NOMO-1 (cell line): ENCODE measurements around the gene IBA57.
A peak's percentile ranks its signal among the peaks of the same experiment; 100 is the strongest.
"Not testable (repeated sequence)": the region's sequence is repeated elsewhere in the genome, so short reads cannot be mapped to it uniquely, and the experiment has no call there.

Experiments used
- DNase-seq, 2 experiments: peaks; one replicate each; lab custom pipeline; 2025; ENCODE audit not compliant: unreplicated experiment in 2 of 2; lab: John Stamatoyannopoulos, UW

The IBA57 gene

DNA sequence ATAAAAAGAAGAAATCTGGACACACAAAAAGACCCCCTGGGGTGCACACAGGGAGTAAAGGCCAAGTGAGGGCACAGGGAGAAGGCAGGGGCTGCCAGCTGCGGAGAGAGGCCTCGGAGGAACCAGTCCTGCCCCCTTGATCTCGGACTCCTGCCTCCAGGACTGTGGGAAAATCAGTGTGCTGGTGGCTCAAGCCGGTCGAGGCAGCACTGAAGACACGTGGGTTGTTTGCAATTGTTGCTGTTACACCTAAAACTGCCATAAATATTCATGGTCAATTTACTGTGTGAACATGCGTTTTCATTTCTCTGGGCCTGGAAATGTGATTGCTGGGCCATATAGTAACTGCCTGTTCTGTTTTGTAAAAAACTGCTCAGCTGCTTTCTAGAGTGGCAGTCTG, 18.5 kb downstream of the IBA57 start:
- DNase-seq = no peak

DNA sequence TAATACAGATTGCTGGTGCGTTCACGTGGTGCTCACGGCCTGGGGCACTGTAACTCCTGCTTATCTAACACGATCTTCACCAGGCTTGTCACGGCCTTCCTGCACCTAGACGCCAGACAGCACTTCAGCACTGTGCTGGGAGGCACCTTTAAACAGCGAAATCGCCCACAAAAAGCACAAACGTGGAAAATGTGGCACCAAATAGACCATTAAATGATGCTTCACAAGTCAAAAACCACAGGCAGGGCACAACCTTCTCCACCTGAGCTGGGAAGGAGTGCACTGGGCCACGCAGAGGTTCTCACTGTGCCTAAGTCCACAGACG, 20.0 kb downstream of the IBA57 start:
- no peak for DNase-seq

GRCh38 chr1:228188249-228188648, 22.6 kb downstream of the IBA57 start:
- DNase-seq = not testable (repeated sequence)

GRCh38 chr1:228190182-228190581, 24.6 kb downstream of the IBA57 start:
- no peak for DNase-seq

DNA sequence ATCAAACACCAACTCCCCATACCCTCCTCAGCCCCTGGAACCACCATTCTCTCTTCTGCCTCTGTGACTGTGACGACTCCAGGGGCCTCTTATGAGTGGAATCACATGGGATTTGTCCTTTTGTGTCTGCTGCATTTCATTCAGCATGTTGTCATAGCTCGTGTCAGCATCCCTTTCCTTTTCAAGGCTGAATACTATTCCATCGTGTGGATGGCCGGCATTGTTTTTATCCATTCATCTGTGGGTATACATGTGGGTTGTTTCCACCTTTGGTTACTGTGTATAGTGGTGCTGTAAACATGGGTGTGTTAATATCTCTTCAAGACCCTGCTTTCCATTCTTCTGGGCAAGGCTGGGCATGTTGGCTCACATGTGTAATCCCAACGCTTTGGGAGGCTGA, 25.2 kb downstream of the IBA57 start:
- no peak for DNase-seq

DNA sequence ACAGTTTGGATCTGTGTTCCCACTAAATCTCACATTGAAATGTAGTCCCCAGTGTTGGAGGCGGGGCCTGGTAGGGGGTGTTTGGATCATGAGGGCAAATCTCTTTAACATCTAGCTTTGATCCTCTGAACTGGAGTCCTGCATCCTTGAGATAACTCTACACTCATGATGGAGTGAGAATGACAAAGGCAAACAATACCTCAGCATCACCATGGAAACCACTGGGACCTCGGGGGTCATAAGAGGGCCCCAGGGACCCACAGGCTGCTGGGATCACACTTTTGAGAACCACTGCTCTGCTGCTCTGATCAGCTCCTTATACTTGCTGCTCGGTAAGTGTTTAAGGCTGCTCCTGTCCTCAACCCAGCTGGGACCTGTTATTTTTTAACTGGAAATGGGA, 28.8 kb downstream of the IBA57 start:
- no peak for DNase-seq

- no peak for DNase-seq
Measured at GRCh38 chr1:228194921-228195812, 29.6 kb downstream of the IBA57 start.

DNA sequence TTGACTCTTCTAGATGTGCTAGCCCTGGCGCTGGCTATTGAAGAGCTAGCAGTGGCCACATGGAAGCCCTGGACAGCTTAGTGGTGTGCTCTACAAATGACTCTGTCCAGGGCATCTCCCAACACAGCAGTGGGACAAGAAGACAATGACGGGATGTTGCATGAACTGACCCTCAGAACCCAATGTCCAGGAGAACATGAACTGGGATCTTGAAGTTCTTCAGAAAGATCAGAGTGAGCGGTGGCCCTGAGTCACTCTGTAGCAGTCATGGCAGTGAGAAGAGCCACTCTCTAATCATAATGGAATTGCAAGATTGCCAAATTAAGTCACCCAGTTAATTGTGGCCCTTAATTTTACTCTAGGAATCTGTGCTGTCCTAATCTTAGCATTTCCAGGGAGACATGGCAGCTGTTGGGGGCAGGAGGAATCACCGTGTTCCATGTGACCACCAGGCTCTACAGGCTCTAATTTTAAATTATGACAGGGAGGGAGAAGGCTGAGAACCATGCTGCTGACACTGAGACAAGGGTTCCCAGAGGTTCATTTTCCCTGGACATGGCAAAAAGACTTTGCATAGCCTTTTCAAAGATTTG, 32.0 kb downstream of the IBA57 start:
- no peak for DNase-seq

DNA sequence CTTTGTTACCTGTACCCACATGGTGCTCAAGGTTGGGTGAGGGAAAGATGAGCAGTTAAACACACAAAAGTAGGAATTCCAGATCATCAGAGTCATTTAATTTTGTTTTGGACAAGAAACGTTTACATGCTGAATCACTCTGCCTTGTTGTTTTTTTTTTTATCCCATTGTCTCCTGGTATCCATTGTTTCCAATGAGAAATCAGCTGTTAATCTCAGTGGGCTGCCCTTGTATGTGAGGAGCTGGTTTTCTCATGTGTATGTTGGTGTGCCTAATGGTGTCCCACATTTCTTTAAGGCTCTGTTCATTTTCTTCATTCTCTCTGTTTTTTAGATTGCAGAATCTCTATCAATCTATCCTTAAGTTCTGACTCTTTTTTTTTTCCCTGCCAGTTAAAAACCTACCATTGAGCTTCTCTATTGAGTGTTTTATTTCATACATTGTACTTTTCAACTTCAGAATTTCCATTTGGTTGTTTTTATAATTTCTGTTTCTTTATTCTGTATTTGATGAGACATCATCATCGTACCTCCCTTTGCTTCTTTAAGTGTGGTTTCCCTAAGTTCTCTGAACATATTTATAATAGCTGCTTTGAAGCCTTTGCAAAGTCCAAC, 33.5 kb downstream of the IBA57 start:
- DNase-seq = no peak

GRCh38 chr1:228204958-228205357, 39.4 kb downstream of the IBA57 start:
- peak in 1 of 2 experiments; percentile 1 for DNase-seq

GRCh38 chr1:228205526-228206436, 40.2 kb downstream of the IBA57 start:
- DNase-seq = no peak

DNA sequence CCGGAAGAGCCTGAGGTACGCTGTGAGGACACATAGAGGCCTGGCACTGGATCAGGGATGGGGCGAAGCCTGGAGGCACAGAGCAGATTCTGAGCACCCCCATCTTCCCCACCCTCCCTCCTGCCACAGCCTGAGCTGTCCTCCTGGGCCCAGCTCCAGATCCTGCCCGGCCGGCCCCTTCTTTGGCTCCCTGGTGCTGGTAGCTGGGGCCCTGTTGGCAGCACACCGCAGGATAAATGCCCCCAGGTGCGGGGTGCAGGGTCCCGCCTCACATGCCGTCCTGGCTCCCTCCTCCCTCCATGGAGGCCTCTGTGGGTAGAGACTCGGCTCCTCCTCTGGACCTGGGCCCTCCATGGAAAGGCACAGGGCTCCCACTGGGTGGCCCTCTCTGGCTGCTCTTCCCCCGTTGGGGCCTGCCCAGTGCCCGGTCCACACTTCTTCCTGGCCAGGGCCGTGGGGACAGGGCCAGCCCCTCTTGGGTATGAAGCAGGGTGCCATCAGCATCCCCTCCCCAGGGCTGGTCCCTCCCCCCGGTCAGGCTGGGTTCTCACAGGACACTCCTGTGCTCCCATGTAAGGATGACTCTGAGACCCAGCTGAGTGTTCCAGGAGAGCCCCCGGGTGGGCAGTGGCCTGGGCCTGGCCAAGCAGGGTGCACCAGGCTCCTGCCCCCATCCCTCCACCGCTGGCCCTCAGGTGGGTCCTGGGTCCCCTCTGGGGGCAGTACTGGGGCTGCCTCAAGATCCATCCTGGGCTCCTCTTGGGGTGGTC, 41.2 kb downstream of the IBA57 start:
- no peak for DNase-seq

DNA sequence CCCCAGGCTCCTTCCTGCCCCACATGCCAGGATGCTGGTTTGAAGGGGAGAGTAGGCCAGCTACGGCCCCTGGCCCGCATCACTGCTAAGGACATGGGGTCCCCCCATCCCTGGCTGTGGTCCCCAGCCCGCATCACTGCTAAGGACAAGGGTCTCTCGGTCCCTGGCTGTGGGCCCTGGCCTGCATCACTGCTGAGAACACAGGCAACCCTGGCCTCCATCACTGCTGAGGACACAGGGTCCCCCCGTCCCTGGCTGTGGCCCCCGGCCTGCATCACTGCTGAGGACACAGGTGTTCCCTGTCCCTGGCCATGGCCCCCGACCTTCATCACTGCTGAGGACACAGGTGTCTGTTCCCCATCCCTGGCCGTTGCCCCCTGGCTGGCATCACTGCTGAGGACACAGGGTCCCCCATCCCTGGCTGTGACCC, 41.8 kb downstream of the IBA57 start:
- no peak for DNase-seq

DNA sequence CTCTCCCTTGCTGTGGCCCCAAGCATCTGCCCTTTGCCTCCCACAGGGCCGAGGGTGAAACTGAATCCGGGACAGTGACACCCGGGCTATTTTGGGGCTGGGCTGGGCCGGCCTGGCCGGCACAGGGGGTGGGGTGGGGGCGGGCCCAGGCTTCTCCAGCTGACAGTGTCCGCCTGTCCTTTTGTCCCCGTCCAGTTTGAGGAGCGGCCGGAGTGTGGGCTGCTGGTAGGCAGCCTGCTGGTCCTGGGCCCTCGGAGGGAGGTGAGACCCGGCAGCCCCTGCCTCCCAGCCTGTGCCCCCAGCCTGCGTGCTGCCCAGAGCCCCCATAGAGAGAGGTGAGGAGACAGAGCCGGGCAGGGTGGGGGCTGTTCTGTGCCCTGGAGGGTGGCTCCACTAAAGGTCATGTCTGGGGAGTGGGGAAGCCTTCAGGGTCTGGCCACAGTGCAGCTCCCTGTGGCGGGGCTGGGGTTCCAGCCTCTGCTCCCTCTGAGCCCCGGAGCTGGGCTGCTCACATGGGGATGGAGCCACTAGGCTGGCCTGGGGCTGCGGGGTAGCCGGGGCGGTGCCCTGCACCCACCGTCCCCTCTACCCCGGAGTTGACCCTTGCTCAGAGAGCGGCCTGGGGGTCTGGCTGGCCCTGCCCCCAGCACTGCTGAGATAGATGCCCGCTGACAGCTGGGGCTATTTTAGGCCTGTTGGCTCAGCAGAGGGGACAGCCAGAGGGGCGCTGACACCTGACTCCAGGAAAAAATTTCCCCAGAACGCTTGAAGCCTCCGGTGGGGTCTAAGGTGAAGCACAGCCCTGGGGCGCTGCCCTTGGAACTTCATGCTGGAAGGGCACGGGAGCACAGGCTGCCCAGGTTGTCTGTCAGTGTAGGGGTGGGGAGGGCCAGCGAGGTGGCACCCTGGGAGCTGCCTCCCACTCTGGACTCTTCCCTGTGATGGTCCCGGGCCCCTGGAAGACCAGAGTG, 42.5 kb downstream of the IBA57 start, which contains the start of gene OBSCN:
Gene OBSCN, plus strand, starts transcription at position 194 of the 971 bp plus-strand sequence. CDS start 3,740 bp downstream, outside the sequence.
- DNase-seq = no peak

DNA sequence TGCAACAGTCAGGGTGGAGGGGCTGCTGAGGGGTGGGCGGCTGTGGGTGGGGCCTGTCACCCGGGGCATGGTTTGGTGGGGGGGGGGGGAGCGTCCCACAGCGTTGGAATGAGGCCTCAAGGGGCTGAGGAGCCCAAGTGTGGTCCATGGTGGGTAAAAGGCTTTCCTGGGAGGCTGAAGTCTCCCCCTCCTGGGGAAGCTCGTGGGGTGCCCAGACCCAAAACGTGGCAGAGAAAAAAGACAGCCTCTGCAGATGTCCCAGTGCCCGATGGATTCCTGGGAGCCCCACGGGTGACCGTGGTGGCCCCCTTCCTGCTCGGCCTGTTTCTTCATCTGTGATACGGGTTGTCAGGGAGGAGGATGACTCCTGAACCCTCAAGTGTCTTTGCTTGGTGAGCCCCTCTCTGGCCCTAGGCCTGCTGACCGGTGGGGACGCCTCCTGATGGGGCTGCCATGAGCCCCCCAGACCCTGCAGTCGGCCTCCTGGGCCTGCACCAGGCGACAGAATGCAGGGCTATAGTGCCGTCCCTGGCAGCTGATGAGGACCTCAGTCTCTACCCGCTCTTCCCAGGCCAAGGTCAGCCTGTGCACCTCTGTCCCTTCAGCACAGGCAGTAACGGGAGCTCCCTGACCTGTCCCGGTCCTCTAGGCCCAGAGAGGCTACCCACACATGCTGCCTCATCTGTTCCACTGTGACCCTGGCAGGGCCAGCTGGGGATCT, 43.4 kb downstream of the IBA57 start:
- no peak for DNase-seq

DNA sequence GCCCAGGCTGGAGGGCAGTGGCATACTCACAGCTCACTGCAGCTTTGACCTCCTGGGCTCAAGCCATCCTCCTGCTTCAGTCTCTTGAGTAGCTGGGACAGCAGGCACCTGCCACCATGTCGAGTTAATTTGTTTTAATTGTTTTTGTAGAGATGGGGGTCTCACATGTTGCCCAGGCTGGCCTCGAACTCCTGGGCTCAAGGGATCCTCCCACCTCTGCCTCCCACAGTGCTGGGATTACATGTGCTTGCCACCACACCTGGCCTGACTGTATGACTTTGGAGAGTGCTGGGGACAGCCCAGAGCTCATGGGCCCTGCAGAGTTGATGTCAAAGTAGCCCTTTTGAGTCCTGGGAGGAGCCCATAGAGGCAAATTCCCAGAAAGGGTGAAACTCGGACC, 44.1 kb downstream of the IBA57 start:
- DNase-seq = no peak

DNA sequence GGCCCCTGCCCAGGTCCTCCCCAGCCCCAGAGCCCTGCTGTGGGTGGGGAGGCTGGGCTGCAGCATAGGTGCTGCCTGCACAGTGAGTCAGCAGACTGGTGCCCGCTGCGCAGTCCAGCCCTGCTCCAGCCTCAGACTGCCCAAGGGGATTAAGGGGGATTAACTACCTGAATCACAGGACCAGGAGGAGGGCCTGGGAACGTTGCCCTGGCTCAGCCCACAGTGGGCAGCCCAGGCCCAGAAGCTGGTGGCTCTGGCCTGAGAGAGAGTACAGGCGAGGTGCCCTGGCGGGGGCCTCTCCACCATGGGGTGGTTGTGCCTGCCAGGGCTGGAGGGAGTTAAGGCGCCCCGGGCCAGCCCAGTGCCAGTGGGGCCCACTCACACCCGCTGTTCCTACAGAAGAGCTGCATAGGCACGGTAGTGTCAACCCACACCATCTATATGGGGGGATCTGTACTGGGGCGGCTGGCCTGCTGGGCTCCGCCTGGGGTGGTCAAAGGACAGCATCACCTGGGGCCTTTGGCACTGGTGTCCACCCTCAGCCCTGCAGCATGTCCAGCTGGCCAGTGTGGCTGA, 44.6 kb downstream of the IBA57 start:
- DNase-seq = no peak
